GM23248 (cell line): ENCODE measurements around the gene PKNOX1.
"Not testable (repeated sequence)": the region's sequence is repeated elsewhere in the genome, so short reads cannot be mapped to it uniquely, and the experiment has no call there.

Source experiments
- EZH2 ChIP-seq: fragments of 200-600 bp; sonication (generic); IDR thresholded peaks from 2 replicates; pipeline ENCODE4 v1.6.1; 2018; ENCODE audit warnings: antibody characterized with exemption, mild to moderate bottlenecking; ENCODE audit not compliant: insufficient read depth, poor library complexity, severe bottlenecking
- EZH2phosphoT487 ChIP-seq: fragments of 200-600 bp; sonication (generic); IDR thresholded peaks from 2 replicates; pipeline ENCODE4 v1.6.1; 2018; ENCODE audit warnings: antibody characterized with exemption, moderate library complexity, mild to moderate bottlenecking, low read depth; ENCODE audit not compliant: insufficient read depth

GRCh38 chr21:42936360-42936759 lies 38.0 kb upstream of the PKNOX1 start:
- not testable (repeated sequence) for TF ChIP-seq EZH2phosphoT487, EZH2
